ENCODE data around the gene BRCA2. TPM values are rescaled to one million over a fixed set of nuclear protein-coding genes. Genes with fewer than 3 reads are reported as not detected.

BRCA2 gene
- total RNA-seq, 4 donors from 2014 or later, result 0.49 to 2.1 (median 0.90) TPM

DNA sequence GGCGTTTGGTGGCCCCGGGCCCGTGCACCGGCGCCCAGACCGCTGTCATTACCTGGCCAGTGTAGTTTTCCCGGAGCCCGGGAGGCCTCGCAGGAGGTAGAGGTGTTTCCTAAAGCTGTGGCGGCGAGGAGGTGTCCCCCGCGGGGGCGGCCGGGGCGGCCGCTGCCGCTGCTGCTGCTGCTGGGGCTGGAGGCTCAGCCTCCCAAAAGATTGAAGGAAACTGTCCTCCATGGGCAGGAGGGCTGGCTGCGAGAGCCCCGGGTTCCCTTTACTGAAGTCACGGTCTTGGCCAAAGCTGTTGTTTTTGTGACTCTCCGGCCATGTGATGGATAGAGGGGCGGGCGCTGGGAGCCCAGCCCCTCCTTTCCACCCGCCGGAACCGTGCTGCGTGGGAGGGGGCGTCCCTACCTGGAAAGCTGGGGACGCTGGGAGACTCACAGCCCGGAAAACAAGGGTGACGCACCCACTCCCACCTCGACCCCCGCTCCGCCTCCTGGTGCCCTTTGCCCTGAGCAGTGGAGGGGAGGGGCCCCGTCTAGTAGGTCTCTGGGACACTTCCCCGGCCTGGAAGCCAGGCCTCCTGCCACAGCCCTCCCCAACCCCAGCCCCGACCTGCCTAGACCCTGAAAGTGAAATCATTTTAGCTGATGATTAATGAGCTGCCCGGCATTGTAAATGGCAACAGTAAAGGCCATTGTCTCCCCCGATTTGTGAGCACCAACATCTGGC is 112.7 kb downstream of the BRCA2 start, which contains the start of gene N4BP2L1:
N4BP2L1 (minus strand) TSS at position 279 of the 729 bp plus-strand sequence; CDS start at position 231, 48 bp downstream.
- intact Hi-C loops (cut with DNase I; ENCODE audit: low total_unique reads), result no loop called here
- H3K4me3 ChIP-seq (ENCODE audit: low read depth, poor library complexity, severe bottlenecking), result peak within 1 kb of the TSS; percentile 74
- peak in 1 of 2 donors; percentile 76 for TF ChIP-seq POLR2A (IDR thresholded peaks at IDR 0.05)
- TF ChIP-seq, protein P1, sequence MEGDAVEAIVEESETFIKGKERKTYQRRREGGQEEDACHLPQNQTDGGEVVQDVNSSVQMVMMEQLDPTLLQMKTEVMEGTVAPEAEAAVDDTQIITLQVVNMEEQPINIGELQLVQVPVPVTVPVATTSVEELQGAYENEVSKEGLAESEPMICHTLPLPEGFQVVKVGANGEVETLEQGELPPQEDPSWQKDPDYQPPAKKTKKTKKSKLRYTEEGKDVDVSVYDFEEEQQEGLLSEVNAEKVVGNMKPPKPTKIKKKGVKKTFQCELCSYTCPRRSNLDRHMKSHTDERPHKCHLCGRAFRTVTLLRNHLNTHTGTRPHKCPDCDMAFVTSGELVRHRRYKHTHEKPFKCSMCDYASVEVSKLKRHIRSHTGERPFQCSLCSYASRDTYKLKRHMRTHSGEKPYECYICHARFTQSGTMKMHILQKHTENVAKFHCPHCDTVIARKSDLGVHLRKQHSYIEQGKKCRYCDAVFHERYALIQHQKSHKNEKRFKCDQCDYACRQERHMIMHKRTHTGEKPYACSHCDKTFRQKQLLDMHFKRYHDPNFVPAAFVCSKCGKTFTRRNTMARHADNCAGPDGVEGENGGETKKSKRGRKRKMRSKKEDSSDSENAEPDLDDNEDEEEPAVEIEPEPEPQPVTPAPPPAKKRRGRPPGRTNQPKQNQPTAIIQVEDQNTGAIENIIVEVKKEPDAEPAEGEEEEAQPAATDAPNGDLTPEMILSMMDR (IDR thresholded peaks at IDR 0.05), result no peak
- 0 to 1% methylated on average over 7 to 29 of the region's 40 CpGs for WGBS, 2 donors
- peak; percentile 79 to 97 for DNase-seq (ENCODE audit: low spot score in 2 of 2)

DNA sequence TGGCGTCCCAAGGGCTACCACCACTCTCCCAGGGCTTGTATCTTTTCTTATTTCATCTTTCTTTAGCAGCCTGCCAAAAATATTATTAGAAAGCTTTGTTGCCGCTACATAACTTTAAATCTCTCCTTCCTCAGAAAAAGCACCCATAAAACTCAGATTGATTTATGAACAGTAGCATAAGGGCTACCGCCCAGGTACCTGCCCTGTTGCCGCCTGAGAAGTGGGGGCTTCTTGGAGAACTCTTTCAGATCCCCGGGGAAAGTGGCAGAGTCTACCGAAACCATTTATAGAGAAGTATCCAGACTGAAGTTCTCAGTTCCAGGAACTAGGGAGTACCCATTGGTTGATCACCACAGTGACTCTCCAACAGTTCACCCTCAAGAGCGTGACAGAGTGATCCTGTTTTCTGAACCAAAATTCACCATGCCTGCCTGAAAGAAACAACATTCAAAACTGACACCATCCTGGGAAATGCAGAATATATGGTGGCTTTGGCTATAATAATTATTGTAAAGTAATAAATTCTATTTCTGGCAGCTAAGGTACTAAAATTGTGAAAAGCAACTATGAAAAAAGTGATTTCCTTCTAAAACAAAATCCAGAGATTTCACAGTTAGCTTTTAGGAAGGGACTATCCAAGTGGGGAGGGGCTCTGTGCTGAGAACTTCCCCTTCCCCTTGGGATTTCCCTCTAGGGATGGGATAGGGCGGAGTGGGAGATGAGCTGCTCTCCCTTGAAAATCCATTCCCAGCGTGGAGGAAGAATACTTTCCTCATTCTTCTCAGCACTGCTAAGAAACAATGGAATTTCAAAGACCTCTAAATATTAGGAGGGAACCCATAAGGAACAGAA is 113.5 kb downstream of the BRCA2 start:
- no peak for DNase-seq (ENCODE audit: low spot score in 2 of 2)
- 20 to 25% methylated on average over 9 of the region's 9 CpGs for WGBS, 2 donors
- no peak overlapping the region for H3K4me3 ChIP-seq (ENCODE audit: low read depth, poor library complexity, severe bottlenecking)
- intact Hi-C loops (cut with DNase I; ENCODE audit: low total_unique reads), result no loop called here
- TF ChIP-seq POLR2A (IDR thresholded peaks at IDR 0.05), result no peak
- TF ChIP-seq, protein P1 (IDR thresholded peaks at IDR 0.05), result no peak

DNA sequence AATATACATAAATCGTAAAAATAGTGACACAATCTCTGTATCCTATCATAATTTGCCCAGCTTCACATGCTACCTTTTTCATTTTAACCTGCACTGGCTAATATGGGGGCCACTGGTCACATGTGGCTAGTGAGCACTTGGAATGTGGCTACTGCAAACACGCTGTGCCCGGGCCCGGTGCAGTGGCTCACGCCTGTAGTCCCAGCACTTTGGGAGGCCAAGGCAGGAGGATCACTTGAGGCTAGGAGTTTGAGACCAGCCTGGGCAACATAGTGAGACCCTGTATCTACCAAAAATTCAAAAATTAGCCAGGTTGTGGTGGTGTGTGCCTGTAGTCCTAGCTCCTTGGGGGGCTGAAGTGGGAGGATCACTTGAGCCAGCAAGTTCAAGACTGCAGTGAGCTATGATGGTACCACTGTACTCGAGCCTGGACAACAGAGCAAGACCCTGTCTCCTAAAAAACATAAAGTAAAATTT is 114.2 kb downstream of the BRCA2 start:
- intact Hi-C loops (cut with DNase I; ENCODE audit: low total_unique reads), result no loop called here
- no peak for DNase-seq (ENCODE audit: low spot score in 2 of 2)
- WGBS, 2 donors, result 96% methylated on average over 6 of the region's 6 CpGs
- no peak overlapping the region for H3K4me3 ChIP-seq (ENCODE audit: low read depth, poor library complexity, severe bottlenecking)
- no peak for TF ChIP-seq POLR2A (IDR thresholded peaks at IDR 0.05)
- TF ChIP-seq, protein P1 (IDR thresholded peaks at IDR 0.05), result no peak

DNA sequence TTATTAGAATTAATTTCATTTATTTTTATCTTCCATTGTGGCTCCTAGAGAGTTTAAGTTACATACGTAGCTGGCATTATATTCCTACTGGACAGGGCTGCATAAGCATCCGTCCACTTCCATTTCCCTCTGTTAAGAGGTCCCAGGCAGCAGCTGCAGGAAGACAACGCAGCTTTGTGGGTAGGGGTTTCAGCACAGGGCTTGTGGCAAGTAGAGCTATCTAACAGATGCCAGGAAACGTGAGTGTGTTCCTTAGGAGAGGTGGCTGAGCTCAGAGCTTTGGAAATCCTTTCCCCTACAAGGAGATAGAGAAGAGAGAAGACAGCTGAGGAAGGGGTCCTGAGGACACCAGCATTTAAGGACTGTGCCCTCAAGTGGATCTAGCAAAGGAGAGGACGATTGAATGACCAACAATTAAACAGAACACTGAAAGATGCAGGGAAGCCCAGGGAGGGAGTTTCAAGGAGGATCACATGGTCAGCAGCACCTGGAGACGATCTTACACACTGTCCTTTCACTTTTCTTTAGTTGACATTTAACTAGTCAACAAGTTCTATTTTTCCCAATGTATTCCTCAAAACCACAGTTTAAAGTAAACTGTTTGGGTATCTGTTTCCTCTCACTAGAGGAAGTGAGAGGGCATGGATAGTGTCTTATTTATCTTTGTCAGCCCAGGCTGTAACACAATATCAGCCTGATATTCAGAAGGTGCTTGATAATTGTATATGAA is 114.9 kb downstream of the BRCA2 start:
- 76 to 84% methylated on average over 6 of the region's 6 CpGs for WGBS, 2 donors
- H3K4me3 ChIP-seq (ENCODE audit: low read depth, poor library complexity, severe bottlenecking), result no peak overlapping the region
- TF ChIP-seq POLR2A (IDR thresholded peaks at IDR 0.05), result no peak
- TF ChIP-seq, protein P1 (IDR thresholded peaks at IDR 0.05), result no peak
- intact Hi-C loops (cut with DNase I; ENCODE audit: low total_unique reads), result no loop called here
- no peak for DNase-seq (ENCODE audit: low spot score in 2 of 2)

DNA sequence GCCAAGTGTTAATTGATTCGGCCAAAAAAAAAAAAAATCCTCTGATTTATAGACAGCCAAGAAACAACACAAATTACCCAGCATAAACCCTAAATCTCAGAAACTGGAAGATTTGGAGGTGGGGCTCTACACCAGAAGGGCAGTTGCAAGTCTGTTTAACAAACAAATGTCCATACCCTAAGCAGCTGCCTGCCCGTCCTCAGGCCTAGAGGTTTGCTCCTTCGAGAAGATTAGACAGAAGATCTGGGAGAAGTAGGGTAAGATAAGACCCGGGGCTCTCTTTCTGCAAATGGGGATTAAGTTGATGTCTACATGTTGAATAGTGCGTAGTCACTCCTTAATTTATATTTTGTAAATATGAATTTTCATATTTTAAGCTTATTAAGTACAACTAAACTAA is 116.1 kb downstream of the BRCA2 start:
- 94 to 96% methylated on average over 5 of the region's 5 CpGs for WGBS, 2 donors

More for the DNA sequence above, 116.1 kb downstream of the BRCA2 start:
- H3K4me3 ChIP-seq (ENCODE audit: low read depth, poor library complexity, severe bottlenecking), result no peak overlapping the region
- DNase-seq (ENCODE audit: low spot score in 2 of 2), result no peak
- intact Hi-C loops (cut with DNase I; ENCODE audit: low total_unique reads), result no loop called here
- TF ChIP-seq, protein P1 (IDR thresholded peaks at IDR 0.05), result no peak
- TF ChIP-seq POLR2A (IDR thresholded peaks at IDR 0.05), result no peak
